DMS79 treated with DMSO at 0.1 percent for 48 hours (cell line): ENCODE data around the gene NCOR2.

Experiments
- DNase-seq: peaks from one replicate; lab custom pipeline; 2025; lab: John Stamatoyannopoulos, UW

The NCOR2 gene

DNA sequence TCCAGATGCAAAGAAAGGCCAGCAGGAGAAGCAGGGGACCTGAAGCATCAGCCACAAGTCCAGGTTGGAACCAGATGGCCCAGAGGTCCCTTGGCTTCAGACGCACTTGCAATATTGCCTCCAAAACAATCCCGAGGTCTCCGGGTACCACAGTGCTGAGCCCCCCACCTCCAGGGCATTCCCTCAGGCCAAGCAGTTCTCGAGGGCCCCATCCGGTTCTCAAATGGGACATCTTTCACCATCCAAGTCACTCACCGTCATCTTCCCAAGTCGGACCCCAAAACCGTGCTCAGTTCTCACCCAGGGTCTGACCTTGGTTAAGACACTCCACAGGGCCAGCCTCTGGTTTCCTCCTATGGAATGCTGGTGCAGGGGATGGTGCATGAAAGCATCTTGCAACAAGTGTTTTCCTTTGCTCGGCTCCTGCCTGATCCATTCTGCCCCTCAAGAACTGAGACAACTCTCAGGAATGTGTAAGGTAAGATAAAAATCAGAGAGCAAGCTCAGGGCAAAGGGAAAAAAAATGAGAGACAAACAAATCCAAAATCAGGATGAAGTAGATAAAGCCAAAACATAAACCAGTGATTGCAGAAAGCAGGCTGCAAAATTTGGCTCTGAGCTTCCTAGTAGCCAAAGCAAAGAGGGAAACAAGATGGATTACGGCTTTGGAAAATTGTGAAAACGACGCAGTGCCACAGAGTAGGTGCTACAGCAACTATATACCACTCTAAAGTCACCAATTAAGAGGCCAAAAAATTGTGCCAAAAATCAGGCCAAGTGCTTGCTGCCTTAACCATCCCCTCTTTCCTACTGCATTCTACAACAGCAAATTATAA is 8.0 kb downstream of the NCOR2 start:
- DNase-seq, result no peak

DNA sequence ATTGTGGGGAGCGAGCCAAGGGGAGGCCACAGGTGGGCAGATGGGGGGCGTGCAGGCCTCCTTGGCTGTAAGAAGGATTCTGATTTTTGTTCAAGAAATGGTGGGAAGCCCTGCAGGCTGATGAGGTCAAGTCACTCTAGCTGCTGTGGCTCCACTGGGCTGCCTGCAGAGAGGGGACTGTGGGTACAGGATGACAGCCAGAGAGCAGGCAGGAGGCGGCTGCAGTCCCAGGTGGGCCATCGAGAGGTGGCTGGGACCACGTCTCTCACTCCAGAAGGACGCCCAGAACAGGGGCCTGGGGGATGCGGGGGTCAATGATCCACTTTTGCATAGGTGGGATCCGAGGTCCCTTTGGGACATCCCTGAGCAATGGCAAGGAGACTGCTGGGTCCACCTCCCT is 9.1 kb downstream of the NCOR2 start:
- no peak for DNase-seq

DNA sequence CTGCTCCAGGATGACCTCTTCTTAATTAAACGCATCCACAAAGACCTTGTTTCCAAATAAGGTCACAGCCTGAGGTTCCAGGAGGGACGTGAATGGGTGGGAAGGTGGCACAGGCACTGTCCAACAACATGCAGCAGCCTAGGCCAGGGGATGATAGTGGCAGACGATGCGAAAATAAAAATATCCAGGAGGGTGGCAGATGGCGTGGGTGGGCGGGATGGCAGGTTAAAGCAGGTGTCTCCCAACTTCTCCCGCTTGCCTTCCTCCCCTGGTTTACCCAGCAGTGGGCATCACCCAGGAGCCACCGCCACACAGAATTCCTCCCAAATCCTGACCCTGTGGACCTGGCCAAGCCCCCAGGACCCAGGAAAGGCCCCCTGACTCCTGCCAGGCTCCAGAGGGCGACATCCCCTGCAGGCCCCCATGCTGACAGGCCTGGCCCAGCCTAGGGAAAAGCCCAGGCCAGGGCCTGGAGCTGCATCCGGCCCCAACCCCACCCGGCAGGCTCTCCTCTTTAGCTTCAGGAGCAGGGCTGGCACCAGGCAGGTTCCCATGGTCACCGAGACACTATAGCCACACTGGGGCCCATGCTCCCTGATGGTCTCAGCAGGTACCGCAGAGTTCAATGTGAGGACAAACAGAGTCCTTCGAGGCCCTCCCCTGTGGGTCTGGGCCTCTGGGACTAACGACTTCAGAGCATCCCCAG is 9.7 kb downstream of the NCOR2 start:
- DNase-seq, result peak; percentile 6

DNA sequence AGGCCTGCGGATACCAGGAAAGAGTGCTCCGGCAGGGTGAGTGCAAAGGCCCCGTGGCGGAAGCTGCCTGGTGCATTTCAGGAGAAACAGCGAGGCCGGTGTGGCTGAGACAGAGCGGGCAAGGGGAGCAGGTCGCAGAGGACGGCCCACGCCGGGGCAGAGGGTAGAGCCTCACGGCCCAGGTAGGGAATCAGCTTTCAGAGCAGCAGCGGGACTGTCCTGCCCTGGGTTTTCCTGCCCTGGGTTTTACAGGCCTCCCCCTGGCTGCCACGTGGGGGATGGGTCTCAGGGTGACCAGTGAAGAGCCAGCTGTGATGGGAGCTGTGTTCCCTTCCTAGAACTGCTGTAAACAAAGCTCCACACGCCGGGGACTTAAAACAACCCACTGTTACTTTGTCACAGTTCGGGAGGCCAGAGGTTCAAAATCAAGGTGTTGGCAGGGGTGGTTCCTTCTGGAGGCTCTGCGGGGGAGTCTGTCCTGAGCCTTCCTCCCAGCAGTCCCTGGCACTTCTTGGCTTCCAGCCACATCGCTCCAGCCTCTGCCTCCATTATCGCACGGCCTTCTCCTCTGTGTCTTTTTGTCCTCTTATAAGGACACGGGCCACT is 10.4 kb downstream of the NCOR2 start:
- no peak for DNase-seq

DNA sequence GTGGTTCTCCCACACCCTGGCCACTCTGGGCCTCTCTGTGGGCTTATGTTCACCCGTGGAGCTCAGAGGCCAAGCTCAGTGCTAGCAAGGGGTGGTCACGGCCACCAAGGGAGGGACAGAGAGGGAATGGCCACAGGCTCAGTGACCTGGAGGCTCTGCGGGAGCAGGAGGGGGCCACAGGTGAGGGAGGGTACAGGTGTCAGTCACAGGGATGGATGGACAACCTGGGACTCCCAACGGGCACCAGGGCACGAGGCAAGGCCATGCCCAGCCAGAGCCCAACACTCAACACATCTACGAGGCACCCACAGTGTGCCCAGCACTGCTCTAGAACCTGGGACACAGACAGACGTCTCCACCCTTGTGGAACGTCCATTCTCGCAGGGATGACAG is 11.3 kb downstream of the NCOR2 start:
- DNase-seq, result no peak

DNA sequence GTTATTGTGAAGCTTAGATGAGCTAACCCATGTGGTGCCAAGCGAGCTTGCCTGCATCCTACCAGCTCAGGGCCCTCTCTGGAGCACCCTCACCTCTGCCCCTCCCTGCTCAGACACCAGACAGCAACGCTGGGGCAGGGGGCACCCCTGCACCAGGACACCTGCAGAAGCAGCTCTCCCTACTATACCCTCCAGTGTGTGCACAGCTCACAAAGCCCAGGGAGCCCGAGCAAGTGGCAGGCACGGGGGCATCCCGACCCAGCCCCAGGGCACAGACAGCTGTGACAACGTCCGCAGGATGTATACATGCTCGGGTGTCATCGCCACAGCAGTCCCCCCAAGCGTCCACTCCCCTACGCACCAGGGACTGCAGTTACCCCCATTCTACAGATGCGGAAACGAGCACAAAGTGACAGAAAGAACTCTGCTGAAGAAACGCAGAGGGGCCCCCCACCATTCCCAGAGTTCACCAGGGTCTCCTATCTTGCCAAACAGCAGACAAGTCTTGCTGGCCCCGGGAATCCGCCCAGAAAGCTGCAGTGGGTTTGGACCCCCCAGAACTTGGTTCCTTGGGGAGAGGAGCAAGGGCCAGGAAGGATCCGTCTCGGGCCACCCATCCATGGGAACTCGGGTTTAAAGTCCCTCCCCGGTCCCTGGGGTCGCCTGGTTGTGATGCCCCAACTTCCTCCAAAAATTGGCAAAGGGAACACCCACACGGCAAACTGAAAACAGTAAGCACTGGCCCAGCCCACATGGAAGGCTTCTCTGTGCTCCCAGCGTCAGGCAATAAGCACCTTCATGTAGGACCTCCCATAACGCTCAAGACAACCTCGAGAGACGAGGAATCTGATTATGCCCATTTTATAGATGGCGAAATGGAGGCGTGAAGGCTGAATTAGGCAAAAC is 12.0 kb downstream of the NCOR2 start:
- DNase-seq, result no peak

DNA sequence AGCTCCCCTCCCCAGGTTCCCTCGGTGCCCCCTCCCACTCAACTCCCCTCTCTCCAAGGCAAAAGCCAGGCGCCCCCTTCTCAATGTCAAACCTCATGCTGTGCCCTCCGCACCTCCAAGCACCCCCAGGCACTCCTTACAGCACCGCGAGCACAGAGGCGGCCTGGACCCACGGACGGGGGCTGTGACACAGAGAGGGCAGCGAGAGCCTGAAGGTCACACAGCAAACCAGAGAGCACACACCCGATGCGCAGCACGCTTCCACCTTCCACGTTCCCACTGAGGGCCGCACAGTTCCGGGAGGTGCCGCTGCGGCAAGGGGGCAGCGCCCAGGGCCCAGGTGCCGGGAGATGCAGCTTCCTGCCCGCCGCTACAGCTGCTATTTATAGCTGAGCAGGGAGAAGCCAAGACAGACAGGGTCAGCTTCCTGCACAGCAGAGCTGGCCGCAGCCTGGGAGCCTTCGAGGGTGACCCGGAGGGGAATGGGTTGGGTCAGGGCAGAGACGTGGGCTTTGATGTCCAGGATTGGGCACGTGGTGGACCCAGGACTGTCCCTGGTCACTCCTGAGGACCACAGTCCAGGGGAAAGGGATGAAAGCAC is 12.9 kb downstream of the NCOR2 start:
- DNase-seq, result no peak

DNA sequence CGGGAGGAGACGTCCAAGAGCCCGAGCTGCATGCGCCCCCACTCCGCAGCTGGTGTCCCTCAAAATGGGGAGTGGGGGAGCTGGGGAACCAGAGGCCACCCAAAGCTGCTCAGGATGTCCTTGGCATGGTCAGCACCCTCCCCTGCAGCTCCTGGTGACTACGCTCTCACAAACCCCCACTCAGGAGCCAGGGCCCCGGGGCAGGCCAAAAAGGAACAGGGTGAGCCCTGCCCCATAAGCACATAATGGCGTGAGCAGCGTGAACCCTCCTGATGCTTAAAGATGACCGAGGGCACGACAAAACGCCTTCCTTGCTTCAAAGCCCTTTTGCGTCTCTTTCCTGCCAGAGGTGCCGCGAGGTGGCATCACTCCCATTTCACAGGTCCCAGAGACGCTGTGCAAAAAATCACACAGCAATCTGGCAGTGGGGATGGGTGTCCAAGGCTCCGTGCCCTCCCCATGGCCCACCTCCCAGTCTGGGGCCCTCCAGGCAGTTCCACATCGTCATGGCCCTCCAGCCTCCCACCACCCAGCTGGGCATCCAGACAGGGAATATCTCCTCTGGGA is 13.5 kb downstream of the NCOR2 start:
- DNase-seq, result no peak

DNA sequence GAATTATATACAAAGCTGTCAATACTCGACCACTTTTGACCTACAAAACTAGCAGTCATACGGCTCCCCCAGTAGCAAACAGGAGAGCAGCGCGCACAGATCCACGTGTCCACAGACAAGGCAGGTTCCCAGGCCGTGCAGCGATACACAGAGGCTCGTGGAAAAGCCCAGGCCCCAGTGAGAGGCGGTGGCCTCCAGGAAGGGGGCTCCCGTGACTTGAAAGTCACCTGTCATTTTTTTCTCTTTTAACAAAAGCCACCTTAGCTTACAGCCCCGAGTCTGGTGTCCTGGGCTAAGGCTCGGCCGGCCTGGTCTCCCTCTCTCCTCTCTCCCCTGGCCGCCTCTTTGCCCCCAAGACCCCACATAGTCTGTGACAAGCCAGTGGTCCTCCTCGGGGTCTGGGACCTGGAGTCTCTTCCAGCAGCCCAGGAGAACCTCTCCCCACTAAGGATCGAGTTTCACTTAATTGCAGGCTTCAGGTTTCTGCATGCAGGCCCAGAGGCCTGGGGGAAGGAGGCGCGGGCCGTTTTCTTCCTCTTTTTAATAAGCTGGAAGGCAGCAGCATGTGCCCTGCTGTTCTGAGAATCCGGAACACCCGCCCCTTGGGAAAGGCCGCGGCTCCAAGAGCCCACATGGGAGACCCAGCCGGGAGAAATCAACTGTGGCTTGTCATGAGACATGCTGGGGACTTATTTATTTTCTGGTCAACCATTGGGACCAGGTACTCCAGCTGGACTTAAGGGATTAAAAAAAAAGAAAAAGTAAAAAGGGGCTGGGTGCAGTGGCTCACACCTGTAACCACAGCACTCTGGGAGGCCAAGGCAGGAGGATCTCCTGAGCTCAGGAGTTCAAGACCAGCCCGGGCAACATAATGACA is 15.9 kb downstream of the NCOR2 start:
- DNase-seq, result peak; percentile 75

DNA sequence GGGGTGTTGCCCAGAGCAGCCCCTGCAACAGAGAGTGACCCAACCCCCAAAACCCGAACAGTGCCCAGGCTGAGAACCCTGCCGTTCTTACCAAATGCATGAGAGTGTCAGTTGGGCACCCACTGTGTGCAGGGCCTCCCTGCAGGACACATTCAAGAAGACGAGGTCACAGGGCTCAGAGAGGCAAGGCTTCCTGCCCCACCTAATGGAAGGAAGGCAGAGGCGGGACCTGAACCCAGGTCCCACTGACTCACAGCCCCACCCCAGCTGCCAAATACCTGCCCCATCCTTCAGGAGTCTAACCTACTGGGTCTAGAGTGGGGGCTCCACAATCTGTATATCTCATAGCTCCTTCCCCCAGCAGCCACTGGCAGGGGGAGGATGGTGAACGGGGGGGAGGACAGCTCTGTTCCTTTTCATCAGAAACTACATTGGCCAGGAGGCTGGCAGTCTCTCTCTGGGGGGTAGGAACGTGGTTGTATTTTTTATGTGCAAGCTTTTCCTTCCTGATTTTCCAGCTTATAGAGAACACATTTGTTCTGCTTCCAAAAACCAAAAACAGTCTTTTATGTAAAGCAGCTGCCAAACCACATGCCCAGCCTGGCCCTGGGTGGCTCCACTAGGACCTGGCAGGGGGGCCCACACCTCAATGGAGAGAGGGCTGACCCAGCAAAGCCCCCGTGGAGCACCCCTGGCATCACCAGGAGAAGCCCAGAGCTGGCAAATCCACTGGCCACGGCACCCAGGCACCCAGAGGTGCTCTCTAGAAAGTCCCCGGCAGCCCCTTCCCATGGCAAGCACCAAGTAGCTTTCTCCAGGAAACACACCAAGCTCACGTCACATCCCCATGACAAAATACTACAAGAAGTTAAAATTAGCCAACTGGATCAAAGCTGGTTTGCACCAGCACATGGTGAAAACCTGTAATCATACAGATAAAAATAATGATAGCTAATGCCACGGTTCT is 17.0 kb downstream of the NCOR2 start:
- no peak for DNase-seq

DNA sequence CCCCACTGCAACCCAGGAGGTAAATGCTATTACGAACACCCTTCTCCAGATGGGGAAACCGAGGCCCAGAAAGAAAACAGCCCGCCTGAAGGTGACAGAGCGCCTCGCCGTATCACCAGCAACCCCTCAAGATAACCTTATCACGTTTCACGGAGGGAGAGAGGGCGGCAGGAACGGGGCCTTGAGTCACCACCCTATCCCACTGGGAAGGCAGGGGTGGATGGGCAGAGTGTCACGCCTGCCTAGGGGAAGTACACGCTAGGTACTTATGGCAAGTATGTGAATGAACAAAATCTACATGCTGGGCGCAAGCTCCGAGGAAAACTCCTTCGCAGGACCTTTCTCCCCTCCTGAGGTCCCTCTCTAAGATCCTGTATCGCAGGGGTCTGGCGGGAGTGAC is 17.8 kb downstream of the NCOR2 start:
- no peak for DNase-seq

DNA sequence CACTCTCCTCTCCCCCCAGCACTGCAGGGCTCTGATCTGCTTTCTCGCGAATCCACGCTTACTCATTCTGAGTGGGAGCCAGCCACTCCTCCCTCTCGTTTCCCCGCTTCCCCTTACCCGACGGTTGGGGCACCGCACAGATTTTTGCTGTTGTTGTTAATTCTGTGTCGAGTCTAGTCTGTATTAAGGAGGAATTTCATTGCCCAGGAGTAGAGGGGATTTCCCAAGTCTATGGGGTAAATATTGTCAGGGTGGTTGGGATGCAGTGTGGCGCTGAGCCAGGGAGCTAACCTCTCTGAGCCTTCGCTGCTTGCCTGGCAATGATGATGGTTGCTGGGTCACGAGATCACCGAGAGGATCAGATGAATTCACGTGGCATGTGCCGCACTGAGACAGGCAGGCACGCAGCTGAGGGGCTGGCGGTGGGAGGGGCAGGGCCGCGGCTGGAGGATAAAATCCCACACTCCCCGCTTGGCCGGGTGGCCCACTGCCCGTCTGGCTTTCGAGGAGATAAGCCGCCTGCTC is 18.5 kb downstream of the NCOR2 start:
- DNase-seq, result no peak

DNA sequence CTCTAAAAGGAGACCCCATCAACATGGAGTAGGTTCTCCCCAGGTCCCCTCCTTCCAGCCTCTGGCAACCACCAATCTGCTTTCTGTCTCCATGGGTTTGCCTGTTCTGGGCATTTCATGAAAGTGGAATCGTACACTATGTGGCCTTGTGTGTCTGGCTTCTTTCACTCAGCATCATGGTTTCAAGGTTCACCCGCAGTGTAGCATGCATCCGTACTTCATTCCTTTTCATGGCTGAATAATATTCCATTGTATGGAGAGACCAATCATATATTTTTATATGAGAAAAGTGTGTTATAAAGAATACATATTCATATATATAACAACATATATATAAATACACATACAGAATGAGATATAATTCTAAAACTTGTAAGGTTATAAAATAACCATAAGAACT is 19.8 kb downstream of the NCOR2 start:
- no peak for DNase-seq

DNA sequence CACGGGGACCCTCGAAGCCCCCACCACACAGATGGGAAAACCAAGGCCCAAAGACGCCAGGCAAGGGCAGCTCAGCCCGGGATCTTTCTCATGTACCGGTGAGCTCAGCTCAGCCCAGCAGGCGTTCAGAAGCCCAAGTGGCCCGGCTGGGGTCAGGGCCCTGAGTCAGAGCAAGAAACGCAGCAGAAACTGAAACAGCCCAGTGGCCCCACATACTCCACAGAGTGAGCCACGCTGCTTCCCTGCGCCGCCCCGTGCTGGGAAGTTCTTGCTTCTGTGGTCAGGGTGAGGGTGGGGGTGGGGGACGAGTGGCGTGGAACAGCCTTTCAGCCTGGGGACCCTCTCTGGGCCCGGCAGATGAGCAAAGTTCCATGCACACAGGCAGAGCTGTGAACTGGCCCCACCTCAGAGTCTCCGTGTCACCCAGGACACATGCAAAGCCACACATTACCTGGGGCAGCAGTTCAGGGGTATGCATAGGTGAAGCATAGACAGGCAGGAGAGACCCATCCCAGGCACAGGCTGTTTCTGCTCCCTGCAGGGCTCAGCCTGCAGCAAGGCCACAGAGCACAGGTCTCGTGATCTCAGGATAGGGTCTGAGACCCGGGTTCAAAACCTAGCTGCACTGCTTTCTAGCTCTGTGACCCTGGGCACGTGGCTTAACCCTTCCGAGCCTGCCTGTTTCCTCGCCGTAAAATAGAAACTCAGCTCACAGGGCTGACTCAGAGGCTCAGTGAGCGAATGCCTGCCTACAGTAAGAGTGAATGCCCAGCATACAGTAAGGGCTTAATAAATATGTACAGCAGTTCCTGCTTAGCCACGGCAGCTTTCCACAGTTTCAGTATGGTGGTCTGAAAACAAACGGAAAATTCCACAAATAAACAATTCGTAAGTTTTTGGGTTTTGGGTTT is 21.6 kb downstream of the NCOR2 start:
- no peak for DNase-seq

DNA sequence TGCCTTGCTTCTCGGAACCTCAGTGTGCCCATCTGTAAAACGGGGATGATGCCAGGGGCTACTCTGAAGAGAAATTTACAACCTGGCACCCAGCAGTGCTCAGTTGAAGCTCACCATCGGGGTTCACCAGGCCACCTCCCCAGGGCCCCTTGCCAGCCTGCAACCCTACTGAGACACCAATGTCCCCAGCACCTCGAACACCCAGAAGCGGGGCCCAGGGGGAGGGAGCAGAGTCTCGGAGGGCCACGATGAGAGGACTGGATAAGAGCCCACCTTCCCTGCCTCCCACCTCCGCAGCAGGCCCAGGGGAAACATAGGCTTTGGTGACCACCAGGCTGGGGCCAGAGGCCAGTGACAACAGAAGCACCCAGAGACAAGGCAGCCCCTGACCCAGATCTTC is 22.4 kb downstream of the NCOR2 start:
- no peak for DNase-seq

DNA sequence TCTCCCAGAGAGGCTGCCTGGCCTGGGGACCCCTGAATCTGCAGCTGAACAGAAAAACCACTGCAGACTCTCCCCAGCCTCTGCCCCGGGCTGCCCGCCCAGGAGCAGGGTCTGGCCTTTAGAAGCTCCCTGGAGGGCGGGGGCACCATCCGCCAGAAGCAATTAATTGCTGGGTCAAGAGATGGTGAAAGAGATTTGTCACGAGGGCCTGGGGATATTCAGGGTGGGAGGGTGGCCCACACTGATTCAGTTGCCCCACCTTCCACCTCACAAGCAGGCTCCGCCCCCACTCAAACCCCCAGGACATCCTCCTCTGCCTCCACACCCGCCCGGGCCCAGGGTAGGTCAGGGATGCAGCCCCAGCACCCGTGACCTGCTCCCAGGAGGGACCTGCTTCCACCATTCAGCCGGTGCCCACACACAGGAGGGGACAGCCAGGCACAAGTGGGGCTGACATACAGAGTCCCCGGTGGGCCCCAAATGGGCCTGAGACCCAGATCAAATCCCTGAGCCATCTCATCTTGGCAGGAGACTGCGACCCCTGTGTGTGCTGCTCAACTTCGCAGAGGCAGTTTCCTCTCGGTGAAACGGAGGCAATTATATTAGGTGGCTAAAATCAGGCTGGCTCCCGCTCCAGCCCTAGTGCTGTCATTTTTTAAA is 23.0 kb downstream of the NCOR2 start:
- no peak for DNase-seq

DNA sequence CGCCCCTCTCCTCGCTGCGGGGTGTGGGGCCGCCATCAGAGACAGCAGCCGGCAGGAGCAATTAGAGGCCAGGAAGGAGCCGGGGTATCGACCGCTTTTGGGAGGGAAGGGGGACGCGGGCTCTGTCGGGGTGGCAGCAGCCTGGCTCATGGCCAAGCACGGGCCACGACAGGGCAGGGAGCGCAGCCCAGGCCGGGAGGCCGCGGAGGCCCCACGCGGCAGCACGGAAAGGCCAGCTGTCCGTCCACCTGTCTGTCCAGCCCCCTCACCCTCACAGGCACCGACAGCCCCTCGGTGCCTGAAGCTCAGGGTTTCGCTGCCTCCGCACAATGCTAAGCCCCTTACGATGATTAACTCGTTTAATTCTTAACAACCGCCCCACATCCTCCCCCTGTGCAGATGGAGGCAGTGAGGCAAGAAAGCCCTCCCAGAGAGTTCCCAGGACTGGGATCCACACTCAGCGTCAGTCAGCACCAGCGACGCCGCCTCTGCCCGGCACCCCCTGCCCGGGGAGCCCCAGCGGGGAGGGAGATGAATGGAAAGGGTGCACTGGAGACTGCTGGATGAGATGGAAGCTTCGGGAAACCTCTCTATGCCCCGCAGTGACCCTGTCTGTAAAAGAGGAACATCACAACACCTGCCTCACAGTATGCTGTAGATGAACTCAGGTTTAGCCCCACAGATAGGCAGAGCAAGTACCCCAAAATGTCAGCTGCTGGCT is 23.7 kb downstream of the NCOR2 start:
- DNase-seq, result peak; percentile 32
